Measurements from ENCODE around the gene GNG7.
"Not testable (repeated sequence)": the region's sequence is repeated elsewhere in the genome, so short reads cannot be mapped to it uniquely, and the experiment has no call there.

GNG7 gene

GRCh38 chr19:2726160-2726855, 23.8 kb upstream of the GNG7 start:
- DNase-seq = no peak

- no peak for DNase-seq
These were observed 21.7 kb upstream of the GNG7 start for GRCh38 chr19:2724148-2724557.

DNA sequence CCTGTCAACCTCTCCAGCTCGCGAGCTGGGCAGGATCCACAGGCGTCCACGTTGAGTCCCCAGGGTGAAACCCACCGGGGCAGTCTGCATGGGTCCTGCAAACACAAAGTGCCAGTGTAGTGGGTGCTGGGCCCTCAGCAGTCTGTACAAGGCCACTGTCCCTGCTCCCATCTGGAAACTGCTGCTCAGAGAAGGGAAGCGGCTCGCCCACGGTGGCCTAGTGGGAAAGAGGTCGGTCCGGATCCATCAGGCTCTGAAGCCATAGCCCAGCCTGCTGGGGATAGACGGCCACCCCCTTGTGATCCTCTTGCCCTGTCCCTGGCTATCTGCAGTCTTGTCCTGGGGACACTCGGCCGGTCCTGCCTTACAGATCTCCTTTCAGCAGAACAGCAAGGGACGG, 21.3 kb upstream of the GNG7 start:
- no peak for DNase-seq

DNA sequence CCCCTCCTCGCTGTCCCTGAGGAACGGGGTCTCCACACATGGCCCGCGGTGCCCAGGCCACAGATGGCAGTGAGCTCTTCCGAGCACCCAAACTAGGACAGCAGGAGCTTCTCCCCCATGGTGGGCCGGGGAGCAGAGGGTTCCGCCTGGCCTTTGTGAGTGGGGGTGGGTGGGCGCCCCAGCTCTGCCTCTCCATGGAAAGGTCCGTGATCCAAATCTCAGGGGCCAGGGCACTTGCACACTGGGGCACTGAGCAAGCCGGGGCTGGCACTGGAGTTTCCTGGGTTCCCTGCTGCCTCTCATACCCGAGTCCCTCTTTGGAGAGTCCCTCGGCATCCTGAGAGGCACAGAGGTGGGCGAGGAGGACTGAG, 20.8 kb upstream of the GNG7 start:
- no peak for DNase-seq

- DNase-seq = no peak
These were observed 20.2 kb upstream of the GNG7 start for GRCh38 chr19:2722541-2723344.

DNA sequence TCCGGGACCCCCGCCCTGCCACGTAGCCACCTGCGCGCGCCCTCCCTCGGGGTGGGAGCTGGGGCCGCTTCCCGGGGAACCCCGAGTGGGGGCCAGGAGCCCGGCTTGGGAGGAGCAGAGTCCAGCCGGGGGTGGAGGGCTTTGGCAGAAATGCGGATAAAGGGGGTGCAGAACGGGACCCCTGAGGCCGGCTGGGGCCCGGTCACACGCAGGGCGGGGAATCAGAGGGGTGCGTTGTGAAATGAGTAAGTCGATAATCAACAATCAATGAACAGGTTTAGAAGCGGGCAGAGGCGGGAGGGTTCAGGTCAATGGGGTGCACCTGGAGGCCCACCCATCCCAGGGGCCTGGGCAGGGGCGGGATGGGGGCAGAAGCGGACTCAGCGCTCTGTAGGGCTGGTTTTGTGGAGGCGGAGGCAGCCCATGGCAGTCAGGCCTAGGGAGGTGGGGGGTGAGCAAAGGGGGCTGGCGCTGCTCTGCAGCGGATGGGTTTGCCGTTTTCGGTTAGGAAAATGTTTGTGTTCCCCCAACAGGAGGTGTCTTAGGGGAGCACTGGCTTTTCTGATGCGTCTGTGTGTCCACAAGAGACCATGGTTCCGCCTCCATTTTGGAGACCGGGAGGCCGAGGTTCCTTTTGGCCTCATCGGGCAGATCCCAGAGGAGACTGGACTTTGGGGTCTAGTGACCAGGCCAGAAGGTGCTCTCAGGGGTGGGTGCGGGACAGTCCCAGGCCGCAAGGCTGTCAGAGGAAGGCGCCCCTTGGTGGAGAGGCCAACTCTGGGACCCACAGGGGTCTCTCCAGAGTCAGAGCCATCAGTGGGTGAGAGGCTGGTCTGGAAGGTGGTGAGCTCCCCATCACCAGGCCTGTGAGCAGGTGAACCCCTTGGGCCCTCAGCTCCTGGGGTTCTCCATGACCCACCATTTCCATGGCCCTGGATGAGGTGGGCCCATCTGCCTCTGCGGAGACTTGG, 19.4 kb upstream of the GNG7 start:
- no peak for DNase-seq

DNA sequence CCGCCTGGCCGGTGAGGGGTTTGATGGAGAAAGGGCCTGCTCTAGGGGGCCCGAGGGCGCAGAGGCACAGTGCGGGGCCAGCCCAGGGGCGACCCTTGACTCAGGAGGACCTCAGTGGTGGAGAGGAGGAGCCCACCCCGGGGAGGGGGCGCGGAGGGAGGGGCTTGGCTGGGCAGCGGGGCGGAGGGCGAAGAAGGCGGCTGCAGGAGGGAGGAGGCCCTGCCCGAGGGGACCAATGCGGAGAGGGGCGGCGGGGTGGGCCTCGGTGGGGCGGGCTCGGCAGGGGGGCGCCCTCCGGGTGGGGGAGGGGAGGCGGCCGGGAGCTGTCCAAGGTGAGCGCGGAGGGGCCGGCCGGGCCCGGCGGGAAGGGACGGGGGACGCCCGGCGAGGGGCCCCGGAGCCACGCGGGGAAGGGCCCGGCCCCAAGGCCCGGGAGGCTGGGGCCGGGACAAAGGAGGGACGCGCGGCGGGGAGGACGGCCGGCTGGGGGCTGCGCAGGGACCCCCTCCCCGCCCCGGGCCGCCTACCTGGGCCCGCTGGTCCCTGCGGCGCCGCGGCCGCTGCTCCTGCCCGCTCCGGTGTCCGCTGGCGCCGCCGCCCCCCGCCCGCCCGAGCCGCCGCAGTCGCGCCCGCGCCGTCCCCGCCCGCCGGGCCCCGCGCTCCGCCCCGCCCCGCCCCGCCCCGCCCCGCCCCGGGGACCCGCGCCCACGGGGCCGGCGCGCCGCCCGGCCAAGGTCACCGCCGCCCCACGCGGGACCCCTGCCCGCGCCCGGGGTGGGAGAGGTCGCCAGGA, 18.5 kb upstream of the GNG7 start, which contains the start of gene DIRAS1:
Gene DIRAS1 (minus strand): TSS at position 596 of the 793 bp plus-strand sequence. CDS start 3,566 bp downstream, outside the sequence.
- no peak for DNase-seq

GRCh38 chr19:2719920-2720776, 17.7 kb upstream of the GNG7 start:
- no peak for DNase-seq

GRCh38 chr19:2719232-2719735, 16.8 kb upstream of the GNG7 start:
- DNase-seq = no peak

- DNase-seq = no peak
These were observed 15.4 kb upstream of the GNG7 start for GRCh38 chr19:2717638-2718541.

DNA sequence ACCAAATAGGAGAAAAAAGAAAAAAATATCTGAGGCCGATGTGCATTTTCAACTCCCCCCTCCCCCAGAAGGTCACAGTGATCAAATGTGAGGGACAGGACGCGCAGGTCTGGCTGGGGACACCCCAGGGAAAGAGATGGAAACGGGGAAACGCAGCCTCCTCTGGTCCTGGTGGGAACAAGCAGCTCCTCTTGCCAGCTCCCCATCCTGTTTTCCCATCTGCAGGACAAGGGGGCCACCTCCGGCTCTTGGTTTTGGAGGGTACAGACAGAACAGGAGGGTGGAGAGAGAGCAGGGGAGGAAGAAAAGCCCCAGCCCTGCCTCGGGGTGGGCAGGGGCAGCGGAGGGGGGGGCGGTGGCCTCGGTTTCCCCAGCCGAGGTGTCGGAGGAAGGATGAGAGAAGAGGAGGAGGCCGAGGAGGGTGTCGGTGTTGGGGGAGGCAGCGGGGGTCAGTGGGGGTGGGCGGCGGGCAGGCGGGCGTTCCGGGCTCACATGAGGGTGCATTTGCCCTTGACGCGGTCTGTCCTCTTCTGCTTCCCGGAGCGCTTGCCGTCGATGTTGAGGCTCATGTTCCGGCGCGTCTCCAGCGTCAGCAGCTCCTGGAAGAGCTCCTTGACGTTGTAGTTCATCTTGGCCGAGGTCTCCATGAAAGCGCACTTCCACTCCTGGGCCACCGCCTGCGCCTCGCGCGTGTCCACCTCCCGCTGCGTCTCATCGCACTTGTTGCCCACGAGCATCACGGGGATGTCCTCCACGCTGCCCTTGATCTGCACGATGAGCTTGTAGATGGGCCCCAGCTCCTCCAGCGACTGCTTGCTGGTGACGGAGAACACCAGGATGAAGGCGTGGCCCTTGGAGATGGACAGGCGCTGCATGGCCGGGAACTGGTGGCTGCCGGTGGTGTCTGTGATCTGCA, 14.5 kb upstream of the GNG7 start:
- no peak for DNase-seq

DNA sequence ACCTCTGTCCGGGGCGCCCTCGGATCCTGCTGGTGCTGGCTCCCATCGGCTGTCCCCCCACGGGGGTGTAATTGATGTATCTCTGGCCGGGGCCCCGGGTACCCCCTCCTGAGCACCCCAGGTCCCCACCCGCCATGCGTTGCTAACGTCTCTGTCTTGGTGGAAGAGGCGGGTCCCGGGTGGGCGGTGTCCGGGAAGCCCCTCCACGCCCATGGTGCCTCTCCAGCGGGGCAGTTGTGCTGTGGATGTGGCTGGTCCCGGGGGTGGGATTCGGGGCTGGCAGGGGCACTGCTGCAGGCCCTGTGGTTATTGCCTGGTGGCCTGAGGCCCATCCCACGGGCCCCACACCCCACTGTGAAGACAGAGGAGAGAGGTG, 13.8 kb upstream of the GNG7 start:
- no peak for DNase-seq

DNA sequence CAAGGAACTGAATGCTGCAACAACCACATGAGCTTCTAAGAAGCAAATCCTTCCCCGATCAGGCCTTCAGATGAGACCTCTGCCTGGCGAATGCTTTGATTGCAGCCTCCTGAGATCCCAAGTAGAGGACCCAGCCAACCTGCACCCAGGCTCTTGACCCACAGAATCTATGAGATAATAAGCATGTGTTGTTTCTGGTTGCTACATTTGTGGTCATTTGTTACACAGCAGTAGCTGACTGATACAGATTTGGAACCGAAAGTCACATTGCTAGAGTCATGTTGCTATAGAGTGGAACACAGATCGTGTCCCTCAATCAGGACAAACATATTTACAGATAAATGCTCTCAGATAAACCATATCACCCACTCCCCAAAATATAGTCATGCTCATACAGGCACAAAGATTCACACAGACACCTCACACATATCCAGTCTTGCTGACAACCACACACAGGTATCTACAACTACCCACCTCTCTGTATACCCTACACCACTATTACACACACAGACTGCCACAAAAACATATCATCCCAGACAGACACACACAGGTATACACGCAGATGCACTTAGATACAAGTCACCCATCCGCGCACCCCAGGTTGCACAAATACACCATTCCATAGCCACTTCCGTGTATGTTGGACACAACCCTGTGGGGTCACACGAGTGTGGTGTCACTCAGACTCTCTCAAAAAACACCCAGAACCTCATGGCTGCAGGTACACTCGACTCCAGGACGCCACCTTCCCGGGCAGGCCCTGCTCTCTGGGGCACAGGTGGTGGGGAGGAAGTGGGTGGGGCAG, 13.2 kb upstream of the GNG7 start:
- no peak for DNase-seq

GRCh38 chr19:2714531-2715269, 12.2 kb upstream of the GNG7 start:
- no peak for DNase-seq

DNA sequence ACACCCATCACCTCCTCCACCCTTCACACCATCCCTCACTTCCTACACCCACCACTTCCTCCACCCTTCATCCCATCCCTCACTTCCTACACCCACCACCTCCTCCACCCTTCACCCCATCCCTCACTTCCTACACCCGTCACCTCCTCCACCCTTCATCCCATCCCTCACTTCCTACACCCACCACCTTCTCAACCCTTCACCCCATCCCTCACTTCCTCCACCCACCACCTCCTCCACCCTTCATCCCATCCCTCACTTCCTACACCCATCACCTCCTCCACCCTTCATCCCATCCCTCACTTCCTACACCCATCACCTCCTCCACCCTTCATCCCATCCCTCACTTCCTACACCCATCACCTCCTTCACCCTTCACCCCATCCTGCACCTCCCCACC, 11.6 kb upstream of the GNG7 start:
- DNase-seq = not testable (repeated sequence)

GRCh38 chr19:2713170-2713569, 10.7 kb upstream of the GNG7 start:
- DNase-seq = not testable (repeated sequence)

DNA sequence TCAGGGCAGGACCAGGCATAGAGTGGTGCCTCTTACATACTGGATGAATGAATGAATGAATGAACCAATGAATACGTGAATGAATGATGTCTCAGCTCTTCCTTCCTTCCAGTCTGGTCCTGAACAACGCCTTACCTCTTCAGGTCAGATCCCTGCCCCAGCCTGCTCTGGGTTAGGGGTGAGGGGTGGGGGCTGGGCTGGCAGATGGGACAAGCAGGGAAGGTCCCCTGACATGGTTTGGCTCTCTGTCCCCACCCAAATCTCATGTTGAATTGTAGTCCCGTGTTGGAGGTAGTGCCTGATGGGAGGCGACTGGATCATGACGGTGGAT, 9.3 kb upstream of the GNG7 start:
- no peak for DNase-seq
